Left lobe of liver (tissue), 2 donors: Measurements from ENCODE around the gene CD58. TPM values are rescaled to one million over a fixed set of nuclear protein-coding genes. Genes with fewer than 3 reads are reported as not detected.

Source experiments
- ATAC-seq: fragments of 200-7000 bp; cut with Tn5 transposase; one replicate; pipeline ENCODE4 v1.9.1; 2020; ENCODE audit warnings: mild to moderate bottlenecking, moderate library complexity
- DNase-seq: peaks from one replicate; pipeline ENCODE4 v3.0.0-alpha.2; 2020; ENCODE audit warnings: low spot score
- total RNA-seq: library from RNA; stranded (reverse); gene quantifications from one replicate; pipeline ENCODE4 v1.2.1, GENCODE V29; 2021
- donor health status: DM: no; HTN: no; CAD: no; lungs with moderate emphysema.
- donor health status: DM: no; HTN: yes; CAD: no.

Gene CD58
- total RNA-seq, 1 donor from 2014 or later: 2.7 TPM

- DNase-seq (no peak), ATAC-seq (no peak)
Measured at GRCh38 chr1:116477429-116477828, 93.4 kb downstream of the CD58 start.

- DNase-seq (no peak), ATAC-seq (no peak)
Measured at GRCh38 chr1:116476321-116476720, 94.5 kb downstream of the CD58 start.

GRCh38 chr1:116475850-116476218, 95.0 kb downstream of the CD58 start:
- no peak for ATAC-seq
- DNase-seq: no peak

GRCh38 chr1:116474921-116475849, 95.6 kb downstream of the CD58 start:
- ATAC-seq (peak; percentile 77), DNase-seq (no peak)

- ATAC-seq (no peak), DNase-seq (no peak)
Measured at GRCh38 chr1:116472431-116472961, 98.3 kb downstream of the CD58 start.

GRCh38 chr1:116471241-116471640, 99.6 kb downstream of the CD58 start:
- DNase-seq: no peak
- no peak for ATAC-seq

GRCh38 chr1:116470671-116471070, 100.2 kb downstream of the CD58 start:
- DNase-seq: no peak
- ATAC-seq: no peak

GRCh38 chr1:116466810-116467557, 103.8 kb downstream of the CD58 start:
- ATAC-seq: no peak
- no peak for DNase-seq

GRCh38 chr1:116465845-116466685, 104.8 kb downstream of the CD58 start:
- DNase-seq (no peak), ATAC-seq (peak; percentile 93)

GRCh38 chr1:116465477-116465844, 105.4 kb downstream of the CD58 start:
- no peak for ATAC-seq
- DNase-seq: no peak

Other genes with a start within 250 kb of the CD58 start
- 110 TPM for gene ATP1A1, start 197.8 kb downstream of the CD58 start, total RNA-seq
- gene IGSF3, start 96.7 kb upstream of the CD58 start, total RNA-seq: 0.48 TPM
- gene CD2, start 183.4 kb upstream of the CD58 start, total RNA-seq: 0.43 TPM